Upper lobe of right lung (tissue), 1 donor: ENCODE data around the gene LRRC3. TPM values are rescaled to one million over a fixed set of nuclear protein-coding genes. Genes with fewer than 3 reads are reported as not detected.
"Not testable (repeated sequence)": the region's sequence is repeated elsewhere in the genome, so short reads cannot be mapped to it uniquely, and the experiment has no call there.

ENCODE experiments used
- ATAC-seq: fragments of 200-7000 bp; cut with Tn5 transposase; one replicate; pipeline ENCODE4 v1.9.1; 2020; ENCODE audit warnings: mild to moderate bottlenecking, moderate library complexity
- DNase-seq: peaks from one replicate; pipeline ENCODE4 v3.0.0-alpha.2; 2020
- H3K27ac ChIP-seq: fragments of 200-600 bp; one replicate; pipeline ENCODE4 v1.8.0; 2022
- H3K27me3 ChIP-seq: fragments of 200-600 bp; one replicate; pipeline ENCODE4 v1.8.0; 2022; ENCODE audit warnings: mild to moderate bottlenecking
- H3K36me3 ChIP-seq: fragments of 200-600 bp; one replicate; pipeline ENCODE4 v1.8.0; 2022
- H3K4me1 ChIP-seq: fragments of 200-600 bp; one replicate; pipeline ENCODE4 v1.8.0; 2022
- H3K4me3 ChIP-seq: fragments of 200-600 bp; one replicate; pipeline ENCODE4 v1.8.0; 2022; ENCODE audit warnings: mild to moderate bottlenecking
- H3K9me3 ChIP-seq: fragments of 200-600 bp; one replicate; pipeline ENCODE4 v1.8.0; 2022
- intact Hi-C: fragments of 100-400 bp; cut with DNase I; formaldehyde crosslinking; loops from one replicate; pipeline ENCODE4 v1.11.0; 2022
- total RNA-seq: library from RNA; stranded (reverse); fragmentation: NEBNext Ultra II Directional; extraction: Animal tissue kit (Norgen Biotek cat#: 25700); gene quantifications from one replicate; pipeline ENCODE4 v1.2.1, GENCODE V29; 2021
- TF ChIP-seq, protein P1 (sequence below): fragments of 200-600 bp; IDR thresholded peaks from one replicate; pipeline ENCODE4 v1.8.0; 2022; ENCODE audit warnings: antibody characterized with exemption
- donor health status: DM: no; HTN: yes; CAD: no; lungs with severe emphysema.

Gene LRRC3
- total RNA-seq, 1 donor from 2014 or later, result 3.6 TPM

DNA sequence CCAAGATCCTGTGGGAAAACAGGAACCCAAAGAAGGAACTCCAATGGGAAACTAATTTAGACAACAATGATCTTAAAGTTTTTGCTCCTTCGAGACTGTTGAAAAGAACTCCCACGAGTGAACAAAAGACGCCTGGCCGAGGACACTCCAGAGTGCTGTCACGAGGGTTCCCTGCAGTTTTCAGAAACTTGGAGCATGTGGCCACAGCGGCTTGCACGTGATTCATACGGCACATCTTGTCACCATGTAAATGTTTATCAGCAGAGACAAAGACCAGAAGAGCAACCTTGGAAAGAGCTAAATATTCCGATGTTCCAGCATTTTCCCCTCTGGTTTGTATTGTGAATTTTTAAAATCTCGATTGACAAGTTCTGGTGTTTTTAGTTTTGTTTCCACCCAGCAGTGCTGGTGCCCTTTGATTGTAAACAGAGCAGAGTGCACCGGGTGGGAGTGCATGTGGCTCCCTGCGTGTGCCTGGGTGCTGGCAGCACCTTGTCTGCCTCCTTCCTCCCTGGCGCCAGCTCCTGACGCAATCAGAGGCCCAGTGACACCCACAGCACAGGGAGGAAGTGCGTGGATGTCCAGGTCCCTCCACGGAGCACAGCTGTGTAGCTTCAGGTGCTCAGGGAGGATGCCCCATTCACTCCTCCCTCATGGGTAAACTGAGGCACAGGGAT is 23.0 kb downstream of the LRRC3 start:
- Histone ChIP-seq H3K4me3 (no peak overlapping the region), H3K9me3 (no peaks in the 10 kb centered on the region), H3K27ac (no peak overlapping the region), H3K4me1 (no peaks in the 10 kb centered on the region), H3K27me3 (no peaks in the 10 kb centered on the region), H3K36me3 (no peaks in the 10 kb centered on the region)
- TF ChIP-seq, protein P1, sequence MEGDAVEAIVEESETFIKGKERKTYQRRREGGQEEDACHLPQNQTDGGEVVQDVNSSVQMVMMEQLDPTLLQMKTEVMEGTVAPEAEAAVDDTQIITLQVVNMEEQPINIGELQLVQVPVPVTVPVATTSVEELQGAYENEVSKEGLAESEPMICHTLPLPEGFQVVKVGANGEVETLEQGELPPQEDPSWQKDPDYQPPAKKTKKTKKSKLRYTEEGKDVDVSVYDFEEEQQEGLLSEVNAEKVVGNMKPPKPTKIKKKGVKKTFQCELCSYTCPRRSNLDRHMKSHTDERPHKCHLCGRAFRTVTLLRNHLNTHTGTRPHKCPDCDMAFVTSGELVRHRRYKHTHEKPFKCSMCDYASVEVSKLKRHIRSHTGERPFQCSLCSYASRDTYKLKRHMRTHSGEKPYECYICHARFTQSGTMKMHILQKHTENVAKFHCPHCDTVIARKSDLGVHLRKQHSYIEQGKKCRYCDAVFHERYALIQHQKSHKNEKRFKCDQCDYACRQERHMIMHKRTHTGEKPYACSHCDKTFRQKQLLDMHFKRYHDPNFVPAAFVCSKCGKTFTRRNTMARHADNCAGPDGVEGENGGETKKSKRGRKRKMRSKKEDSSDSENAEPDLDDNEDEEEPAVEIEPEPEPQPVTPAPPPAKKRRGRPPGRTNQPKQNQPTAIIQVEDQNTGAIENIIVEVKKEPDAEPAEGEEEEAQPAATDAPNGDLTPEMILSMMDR, result no peak
- ATAC-seq, result peak; percentile 12
- intact Hi-C loops, result no loop called here
- no peak for DNase-seq

DNA sequence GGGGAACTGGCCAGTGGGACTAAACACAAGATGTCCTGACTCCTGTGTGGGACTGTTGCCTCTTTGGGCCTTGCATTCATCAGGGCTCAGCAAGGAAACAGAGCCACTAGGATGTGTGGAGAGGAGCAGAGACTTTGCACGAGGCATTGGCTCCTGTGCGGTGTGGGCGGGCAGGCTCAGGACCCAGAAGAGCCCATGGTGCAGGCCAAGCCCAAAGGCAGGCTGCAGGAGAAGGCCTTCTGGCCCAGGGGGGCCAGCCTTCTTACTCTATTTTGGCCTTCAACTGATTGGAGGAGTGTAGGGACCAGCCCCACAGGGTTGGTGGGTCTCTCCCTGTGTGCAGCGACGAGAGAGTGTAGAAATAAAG is 23.5 kb downstream of the LRRC3 start:
- no peaks in the 10 kb centered on the region for H3K36me3 ChIP-seq
- no peak overlapping the region for H3K4me3 ChIP-seq
- intact Hi-C loops, result no loop called here
- DNase-seq (no peak), ATAC-seq (no peak)
- TF ChIP-seq, protein P1, result no peak
- H3K4me1 ChIP-seq, result no peaks in the 10 kb centered on the region
- no peaks in the 10 kb centered on the region for H3K9me3 ChIP-seq
- no peak overlapping the region for H3K27ac ChIP-seq
- no peaks in the 10 kb centered on the region for H3K27me3 ChIP-seq

DNA sequence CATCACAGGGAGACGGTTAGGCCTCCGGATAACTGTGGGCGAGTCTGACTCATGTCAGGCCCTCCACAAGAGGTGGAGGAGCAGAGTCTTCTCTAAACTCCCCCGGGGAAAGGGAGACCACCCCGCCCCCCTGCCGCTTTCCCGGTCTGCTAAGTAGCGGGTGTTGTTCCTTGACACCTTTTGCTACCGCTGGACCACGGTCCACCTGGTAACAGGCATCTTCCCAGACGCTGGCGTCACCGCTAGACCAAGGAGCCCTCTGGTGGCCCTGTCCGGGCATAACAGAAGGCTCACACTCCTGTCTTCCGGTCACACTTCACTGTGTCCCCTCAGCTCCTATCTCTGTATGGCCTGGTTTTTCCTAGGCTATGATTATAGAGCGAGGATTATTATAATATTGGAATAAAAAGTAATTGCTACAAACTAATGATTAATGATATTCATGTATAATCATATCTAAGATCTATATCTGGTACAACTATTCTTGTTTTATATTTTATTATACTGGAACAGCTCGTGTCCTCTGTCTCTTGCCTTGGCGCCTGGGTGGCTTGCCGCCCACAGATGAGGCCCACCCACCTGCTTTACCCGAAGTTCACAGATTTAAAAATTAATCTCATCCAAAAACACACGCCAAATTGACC is 24.4 kb downstream of the LRRC3 start:
- H3K27ac ChIP-seq, H3K27me3 ChIP-seq, ATAC-seq, H3K4me3 ChIP-seq, DNase-seq, H3K36me3 ChIP-seq, H3K9me3 ChIP-seq, intact Hi-C loops, H3K4me1 ChIP-seq: not testable (repeated sequence)
- TF ChIP-seq, protein P1, result peak; percentile 65

DNA sequence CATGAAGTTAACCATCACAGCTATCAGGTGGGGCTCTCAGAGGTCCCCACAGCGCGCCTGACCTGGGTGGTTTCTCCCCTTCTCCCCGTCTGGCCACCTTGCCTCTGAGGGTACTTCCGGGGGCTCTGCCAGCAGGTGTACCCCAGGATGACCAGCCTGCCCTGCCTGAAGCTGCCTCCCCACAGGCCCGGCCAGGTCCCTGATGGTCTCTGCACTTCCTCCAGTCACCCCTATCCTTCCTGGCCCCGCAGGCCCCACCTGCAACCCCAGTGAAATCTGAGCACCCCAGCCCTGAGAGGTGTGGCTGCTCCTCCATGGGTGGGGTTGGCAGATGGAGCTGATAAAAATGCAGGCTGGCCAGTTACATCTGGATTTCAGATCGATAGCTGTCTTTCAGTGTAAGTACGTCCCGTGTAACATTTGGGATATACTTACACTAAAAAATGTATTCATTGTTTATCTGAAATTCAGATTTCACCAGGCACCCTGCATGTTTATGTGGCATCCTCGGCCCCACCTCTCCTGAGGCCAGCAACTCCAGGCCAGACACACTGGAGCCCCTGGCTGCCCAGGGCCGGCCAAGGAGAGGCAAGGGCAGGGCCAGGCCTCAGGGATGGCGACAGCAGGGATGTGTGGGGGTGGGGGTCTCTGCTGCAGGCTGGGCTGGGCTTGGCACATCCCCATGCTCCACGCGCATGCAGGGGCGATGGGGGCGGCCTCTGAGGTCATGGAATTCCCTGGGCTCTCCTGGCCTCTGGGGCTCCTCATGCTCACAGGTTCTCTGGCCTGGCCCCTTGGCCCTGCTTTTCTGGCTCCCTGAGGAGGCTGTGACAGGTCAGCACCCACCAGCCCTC is 25.1 kb downstream of the LRRC3 start:
- H3K27me3 ChIP-seq, result no peaks in the 10 kb centered on the region
- H3K4me3 ChIP-seq, result no peak overlapping the region
- DNase-seq (no peak), ATAC-seq (peak; percentile 8)
- H3K9me3 ChIP-seq, result no peaks in the 10 kb centered on the region
- no peaks in the 10 kb centered on the region for H3K4me1 ChIP-seq
- no peaks in the 10 kb centered on the region for H3K36me3 ChIP-seq
- TF ChIP-seq, protein P1, result no peak
- intact Hi-C loops, result no loop called here
- H3K27ac ChIP-seq, result no peak overlapping the region

DNA sequence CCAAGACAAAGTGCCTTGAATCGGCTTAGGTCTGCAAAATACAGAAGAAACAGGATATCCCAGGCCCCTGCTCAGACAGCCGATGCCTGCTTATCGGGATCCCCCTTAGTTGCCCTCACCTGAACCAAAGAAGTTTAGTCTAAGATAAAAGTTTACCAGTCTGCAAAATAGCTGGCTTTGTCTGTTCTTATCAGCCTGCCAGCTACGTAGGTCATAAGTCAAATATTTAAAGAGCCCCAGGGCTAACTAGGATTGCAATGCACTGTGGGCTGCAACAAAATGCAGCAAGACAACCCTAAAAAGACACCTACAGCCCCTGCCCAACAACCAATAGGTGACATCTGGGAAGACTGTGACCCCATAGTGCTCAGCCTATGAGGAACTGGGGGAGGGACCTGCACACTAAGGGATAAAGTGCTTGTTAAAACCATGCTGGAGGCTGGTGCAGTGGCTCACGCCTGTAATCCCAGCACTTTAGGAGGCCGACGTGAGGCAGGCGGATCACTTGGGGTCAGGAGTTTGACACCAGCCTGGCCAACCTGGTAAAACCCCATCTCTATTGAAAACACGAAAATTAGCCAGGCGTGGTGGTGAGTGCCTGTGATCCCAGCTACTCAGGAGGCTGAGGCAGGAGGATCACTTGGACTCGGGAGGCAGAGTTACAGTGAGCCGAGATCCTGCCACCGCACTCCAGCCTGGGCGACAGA is 27.4 kb downstream of the LRRC3 start:
- Histone ChIP-seq H3K27me3 (no peaks in the 10 kb centered on the region), H3K27ac (no peak overlapping the region), H3K36me3 (no peaks in the 10 kb centered on the region), H3K9me3 (no peaks in the 10 kb centered on the region), H3K4me3 (no peak overlapping the region), H3K4me1 (no peaks in the 10 kb centered on the region)
- intact Hi-C loops, result no loop called here
- no peak for DNase-seq
- TF ChIP-seq, protein P1, result no peak
- no peak for ATAC-seq
